NCI-H2227 treated with DMSO at 0.1 percent for 48 hours (cell line): Measurements from ENCODE around the gene HYCC2.
"Not testable (repeated sequence)": the region's sequence is repeated elsewhere in the genome, so short reads cannot be mapped to it uniquely, and the experiment has no call there.

ENCODE experiments used
- DNase-seq: peaks from one replicate; lab custom pipeline; 2025; lab: John Stamatoyannopoulos, UW

HYCC2 gene

DNA sequence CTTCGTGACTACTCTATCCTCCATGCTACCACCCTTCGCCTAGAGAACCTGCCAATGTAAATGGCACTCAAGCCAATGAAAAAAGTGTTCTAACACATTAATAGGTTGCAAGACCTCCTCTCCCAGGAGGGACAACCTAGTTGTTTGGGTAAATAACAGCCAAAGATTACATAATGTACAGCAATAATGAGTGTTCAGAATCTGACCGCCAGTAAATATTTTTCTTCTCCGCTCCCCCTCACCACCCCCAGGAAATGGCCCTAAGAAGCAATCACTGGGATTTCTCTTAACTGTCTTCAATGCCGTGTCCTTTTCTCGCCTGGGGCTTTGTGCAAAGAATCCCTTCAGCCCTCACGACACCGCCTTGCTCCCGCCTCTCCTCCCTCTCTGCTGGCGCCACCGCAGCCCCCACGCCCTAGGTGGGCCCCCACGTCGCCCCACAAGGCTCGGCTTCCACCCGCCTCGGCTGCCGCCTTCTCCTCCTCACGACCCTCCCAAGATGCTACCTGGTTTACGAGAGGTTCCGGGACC lies 458 bp downstream of the HYCC2 start:
- peak; percentile 67 for DNase-seq

DNA sequence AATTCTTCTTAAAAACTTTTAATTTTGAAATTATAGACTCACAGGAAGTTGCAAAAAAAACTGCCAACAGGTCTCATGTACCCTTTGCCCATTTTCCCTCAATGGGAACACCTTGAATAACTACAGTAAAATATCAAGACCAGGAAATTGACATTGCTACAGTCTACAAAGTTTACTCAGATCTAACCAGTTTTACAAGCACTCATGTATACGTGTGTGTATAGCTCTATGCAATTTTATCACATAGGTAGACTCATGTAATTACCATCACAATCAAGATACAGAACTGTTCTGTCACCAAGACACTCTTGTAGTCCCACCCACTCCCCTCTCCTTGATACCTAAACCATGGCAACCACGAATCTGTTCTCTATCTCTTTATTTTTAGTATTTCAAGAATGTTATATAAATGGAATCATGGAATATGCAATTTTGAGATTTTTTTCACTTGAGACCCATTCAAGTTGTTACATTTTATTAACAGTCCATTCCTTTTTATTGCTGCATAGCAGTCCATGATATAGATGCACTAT lies 6.6 kb downstream of the HYCC2 start:
- no peak for DNase-seq

DNA sequence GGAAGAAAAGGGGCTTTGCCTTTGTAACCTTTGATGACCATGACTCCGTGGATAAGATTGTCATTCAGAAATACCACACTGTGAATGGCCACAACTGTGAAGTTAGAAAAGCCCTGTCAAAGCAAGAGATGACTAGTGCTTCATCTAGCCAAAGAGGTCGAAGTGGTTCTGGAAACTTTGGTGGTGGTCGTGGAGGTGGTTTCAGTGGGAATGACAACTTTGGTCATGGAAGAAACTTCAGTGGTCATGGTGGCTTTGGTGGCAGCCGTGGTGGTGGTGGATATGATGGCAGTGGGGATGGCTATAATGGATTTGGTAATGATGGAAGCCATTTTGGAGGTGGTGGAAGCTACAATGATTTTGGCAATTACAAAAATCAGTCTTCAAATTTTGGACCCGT lies 8.0 kb downstream of the HYCC2 start:
- DNase-seq, result not testable (repeated sequence)

DNA sequence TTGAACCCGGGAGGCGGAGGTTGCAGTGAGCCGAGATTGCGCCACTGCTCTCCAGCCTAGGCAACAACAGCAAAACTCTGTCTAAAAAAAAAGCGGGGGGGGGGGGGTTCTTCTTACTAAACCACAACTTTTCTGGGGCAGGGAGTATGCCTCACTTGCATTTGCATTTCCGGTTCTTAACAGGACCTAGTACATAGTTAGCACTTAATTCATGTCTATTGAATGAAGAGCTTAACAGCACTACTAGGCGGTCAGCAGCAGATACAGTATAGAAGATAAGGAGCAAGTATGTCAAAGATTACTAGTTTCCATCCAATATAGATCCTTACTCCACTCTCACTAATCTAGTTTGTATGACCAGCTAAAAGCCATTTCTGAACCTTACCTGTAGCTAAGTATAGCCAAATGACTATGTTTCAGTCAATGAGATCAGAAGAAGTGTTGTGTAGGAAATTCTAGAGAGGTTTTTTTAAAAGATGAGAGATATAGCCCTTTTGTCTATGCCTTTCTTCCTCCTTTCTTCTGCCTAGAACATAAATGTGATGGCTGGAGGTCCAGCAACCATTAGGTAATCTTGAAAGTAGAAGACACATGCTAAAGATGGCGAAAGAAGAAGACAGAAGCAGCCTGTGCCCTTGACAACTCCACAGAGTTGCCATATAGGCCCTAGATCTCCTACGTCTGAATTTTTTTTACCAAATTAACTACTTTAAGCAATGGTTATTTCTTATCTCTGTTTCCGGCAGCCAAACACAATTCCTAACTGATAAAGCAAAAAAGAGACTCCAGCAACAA lies 11.3 kb downstream of the HYCC2 start:
- no peak for DNase-seq

DNA sequence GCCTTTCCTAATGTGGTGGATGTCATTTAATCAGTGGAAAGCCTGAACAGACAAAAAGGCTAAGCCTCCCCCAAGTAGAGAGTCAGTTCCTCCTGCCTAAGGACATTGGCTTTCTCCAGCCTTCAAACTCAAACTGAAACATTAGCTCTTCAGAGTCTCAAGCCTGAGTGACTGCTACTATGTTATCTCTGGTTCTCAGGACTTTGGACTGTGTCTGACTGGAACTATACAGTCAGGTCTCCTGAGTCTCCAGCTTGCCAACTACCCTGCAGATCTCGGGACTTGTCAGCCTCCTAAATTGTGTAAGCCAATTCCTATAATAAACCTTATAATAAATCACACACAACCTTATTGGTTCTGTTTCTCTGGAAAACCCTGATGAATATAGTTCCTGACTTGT lies 12.6 kb downstream of the HYCC2 start:
- no peak for DNase-seq

DNA sequence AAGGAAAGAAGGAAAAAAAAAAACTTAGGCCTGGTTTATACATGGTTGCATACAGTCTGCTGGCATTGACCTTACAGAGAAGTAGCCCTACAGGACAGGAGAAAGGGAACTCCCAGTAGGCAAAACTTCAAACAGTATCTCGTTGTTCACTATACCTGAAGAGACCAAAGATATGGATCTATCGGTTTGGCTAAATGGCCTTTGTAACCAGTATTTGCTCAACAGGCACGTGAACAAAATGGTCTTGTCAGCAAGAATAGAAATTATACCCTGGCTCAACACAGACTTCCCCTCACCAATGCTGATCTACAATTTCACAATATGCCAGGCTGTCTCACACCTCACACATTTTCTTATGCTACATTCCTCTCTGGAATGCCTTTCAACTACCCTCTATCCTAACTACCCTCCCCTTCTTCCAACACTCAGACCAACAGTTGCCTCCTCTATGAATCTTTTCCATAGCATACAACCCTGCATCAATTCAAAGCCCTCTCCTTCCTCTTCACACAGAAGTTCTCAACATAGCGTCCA lies 13.7 kb downstream of the HYCC2 start:
- DNase-seq, result no peak

DNA sequence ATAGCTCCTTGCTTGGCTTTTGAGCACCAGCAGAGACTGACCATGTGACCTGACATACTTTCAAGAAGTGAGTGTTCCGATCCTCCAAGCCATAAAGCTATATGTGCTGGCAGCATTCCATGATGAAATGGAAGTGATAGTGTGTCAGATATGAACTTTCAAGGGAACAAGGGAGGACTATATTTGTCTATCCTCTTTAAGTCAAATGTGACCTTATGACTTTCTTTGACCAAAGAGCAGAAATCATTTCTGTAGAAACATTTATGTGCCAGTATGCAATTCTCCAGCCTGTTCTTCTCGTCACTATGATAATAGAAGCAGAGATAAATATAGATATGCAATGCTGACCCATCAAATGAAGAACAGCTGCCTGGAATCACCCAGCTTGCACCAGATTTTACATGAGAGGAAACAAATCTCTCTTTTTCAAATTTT lies 14.4 kb downstream of the HYCC2 start:
- DNase-seq, result no peak

DNA sequence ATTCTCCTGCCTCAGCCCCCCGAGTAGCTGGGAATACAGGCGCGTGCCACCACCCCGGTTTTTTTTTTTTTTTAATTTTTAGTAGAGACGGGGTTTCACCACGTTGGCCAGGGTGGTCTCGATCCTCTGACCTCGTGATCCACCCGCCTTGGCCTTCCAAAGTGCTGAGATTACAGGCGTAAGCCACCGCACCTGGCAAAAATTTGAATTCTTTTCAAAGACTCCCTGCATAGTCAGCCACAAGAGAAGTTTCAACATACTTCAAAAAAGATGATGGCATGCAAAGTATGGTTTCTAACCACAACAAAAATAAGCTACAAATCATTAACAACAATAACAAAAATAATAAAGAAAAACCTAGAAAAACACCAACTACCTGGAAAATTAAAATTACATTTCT lies 22.0 kb downstream of the HYCC2 start:
- no peak for DNase-seq

DNA sequence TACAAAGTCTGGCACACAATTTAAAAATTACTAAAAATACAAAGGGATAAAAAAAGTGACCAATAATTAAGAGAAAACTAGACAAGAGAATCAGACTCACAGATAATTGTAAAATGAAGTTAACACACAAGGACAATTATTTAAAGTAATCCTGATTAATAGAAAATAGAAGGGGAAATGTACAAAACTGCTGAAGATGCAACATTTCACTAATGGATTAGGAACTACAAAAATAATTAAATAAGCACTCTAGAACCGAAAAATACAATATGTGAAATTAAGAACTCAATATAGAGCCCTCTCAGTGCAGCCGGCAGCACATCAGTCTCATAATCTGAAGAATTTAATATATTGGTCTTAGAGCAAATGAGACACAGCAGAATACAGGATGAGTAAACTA lies 24.6 kb downstream of the HYCC2 start:
- no peak for DNase-seq

DNA sequence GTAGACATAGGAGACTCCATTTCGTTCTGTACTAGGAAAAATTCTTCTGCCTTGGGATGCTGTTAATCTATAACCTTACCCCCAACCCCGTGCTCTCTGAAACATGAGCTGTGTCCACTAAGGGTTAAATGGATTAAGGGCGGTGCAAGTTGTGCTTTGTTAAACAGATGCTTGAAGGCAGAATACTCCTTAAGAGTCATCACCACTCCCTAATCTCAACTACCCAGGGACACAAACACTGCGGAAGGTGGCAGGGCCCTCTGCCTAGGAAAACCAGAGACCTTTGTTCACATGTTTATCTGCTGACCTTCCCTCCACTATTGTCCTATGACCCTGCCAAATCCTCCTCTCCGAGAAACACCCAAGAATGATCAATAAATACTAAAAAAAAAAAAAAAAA lies 28.4 kb downstream of the HYCC2 start:
- not testable (repeated sequence) for DNase-seq

DNA sequence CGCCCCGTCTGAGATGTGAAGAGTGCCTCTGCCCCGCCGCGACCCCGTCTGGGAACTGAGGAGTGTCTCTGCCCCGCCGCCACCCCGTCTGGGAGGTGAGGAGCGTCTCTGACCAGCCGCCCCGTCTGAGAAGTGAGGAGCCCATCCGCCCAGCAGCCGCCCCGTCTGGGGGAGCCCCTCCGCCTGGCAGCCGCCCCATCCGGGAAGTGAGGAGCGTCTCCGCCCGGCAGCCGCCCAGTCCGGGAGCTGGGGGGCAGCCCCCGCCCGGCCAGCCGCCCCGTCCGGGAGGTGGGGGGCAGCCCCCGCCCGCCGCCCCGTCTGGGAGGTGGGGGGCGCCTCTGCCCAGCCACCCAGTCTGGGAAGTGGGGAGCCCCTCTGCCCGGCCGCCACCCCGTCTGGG lies 29.0 kb downstream of the HYCC2 start:
- DNase-seq, result not testable (repeated sequence)

DNA sequence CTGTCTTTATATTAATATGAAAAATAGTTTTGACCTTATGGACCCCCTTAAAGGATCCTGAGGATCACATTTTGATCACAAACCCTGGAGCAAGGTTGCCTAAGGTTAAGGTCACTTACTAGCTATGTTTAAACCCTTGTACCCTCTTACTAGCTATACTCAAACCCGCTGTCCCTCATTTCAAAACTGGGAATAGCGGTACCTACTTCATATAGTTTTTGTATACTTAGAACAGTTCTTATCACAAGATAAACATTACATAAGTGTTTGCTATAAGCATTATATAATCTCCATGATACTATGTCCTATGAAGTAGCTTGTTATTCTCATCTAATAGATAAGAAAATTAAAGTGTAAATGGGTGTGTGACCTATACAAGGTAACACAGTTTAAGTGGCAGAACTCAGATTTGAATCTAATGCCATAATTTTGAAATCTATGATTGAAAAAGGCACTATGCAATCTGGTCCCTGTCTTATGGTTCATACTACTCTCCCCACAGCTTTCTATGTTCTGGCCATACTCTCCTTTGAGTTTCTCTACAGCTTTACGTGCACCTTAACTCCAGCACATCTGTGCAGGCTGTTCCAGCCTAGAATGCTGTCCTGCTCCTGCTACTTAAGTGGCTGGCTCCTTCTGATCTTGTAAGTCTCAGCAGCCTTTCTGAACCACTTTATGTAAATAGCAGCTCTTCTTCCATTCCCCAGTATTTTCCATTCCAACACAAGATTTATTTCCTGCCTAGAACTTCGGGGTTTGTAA lies 30.4 kb downstream of the HYCC2 start:
- DNase-seq, result no peak

DNA sequence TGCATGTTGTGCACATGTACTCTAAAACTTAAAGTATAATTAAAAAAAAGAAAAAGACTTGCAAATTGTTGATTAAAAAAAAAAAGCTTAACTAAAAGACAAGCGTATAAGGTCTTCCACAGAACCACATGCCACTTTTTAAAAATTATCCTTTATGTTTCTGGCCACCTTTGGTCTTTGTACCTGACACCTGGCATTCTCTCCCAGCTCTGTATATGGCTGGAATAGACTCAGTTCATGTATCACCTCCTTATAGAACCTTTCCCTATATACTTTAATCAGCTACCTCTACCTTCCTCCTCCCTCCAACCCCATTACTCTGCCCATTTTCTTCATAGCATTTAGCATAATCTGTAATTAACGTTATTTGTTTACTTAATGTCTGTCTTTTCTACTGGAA lies 32.6 kb downstream of the HYCC2 start:
- DNase-seq, result no peak

DNA sequence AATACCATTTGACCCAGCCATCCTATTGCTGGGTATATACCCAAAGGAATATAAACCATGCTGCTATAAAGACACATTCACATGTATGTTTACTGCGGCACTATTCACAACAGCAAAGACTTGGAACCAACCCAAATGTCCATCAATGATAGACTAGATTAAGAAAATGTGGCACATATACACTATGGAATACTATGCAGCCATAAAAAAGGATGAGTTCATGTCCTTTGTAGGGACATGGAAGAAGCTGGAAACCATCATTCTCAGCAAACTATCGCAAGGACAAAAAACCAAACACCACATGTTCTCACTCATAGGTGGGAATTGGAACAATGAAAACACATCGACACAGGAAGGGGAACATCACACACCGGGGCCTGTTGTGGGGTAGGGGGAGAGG lies 33.1 kb downstream of the HYCC2 start:
- not testable (repeated sequence) for DNase-seq

DNA sequence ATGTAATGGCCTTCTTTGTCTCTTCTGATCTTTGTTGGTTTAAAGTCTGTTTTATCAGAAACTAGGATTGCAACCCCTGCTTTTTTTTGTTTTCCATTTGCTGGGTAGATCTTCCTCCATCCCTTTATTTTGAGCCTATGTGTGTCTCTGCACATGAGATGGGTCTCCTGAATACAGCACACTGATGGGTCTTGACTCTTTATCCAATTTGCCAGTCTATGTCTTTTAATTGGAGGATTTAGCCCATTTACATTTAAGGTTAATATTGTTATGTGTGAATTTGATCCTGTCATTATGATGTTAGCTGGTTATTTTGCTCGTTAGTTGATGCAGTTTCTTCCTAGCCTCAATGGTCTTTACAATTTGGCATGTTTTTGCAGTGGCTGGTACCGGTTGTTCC lies 37.1 kb downstream of the HYCC2 start:
- DNase-seq, result not testable (repeated sequence)

DNA sequence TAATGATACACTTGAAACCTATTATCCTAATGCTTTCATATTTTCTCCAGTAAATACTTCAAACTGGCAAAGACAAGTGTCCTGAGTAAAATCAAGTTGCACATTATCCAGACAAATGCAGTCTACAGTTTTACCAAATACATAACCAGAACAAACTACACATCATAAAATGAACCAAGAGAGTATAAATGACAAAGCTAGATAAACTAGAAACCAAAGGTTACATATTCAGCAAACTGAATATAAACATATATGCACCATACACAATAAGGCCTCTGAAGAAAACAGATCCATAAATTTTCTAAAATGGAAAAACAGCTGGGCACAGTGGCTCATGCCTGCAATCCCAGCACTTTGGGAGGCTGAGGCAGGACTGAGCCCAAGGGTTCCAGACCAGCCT lies 47.0 kb downstream of the HYCC2 start:
- no peak for DNase-seq

DNA sequence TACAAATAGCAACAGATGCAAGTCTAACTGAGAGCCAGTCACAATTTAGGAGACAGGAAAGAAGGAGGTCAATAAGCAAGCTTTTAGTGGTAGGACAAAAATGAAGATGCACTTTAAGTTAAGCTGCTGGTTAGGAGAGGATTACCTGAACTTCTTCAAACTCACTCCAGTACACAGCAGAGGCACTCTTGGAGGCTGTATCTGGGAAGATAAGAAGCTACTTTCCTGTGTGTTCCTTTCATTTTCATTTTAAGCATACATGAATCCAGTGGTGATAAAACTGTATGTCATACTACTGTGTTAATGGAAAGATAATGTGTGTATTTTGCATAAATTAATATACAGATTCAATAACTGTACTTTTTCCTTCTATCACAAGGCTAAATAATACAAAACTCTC lies 49.6 kb downstream of the HYCC2 start:
- no peak for DNase-seq
